ACHN (cell line): ENCODE results near the gene CCN5.
"Not testable (repeated sequence)": the region's sequence is repeated elsewhere in the genome, so short reads cannot be mapped to it uniquely, and the experiment has no call there.

Experiments
- DNase-seq: peaks from one replicate; pipeline ENCODE4 v3.0.0-alpha.2; 2015
- in situ Hi-C: cut with HindIII; loops from 2 replicates; pipeline ENCODE4 v1.10.0; 2017; ENCODE audit warnings: low sequenced_read_pairs, low pct_ligation_motif_present, low pct_unique_long_range_greater_than_20kb

Gene CCN5

GRCh38 chr20:44692932-44693480 lies 22.2 kb upstream of the CCN5 start:
- peak; percentile 98 for DNase-seq
- in situ Hi-C loops: no loop called here

GRCh38 chr20:44693627-44694026 lies 21.5 kb upstream of the CCN5 start:
- DNase-seq: no peak
- in situ Hi-C loops: no loop called here

GRCh38 chr20:44694159-44694558 lies 21.0 kb upstream of the CCN5 start:
- DNase-seq: no peak
- in situ Hi-C loops: no loop called here

- DNase-seq: no peak
- in situ Hi-C loops: no loop called here
Observed at GRCh38 chr20:44695295-44695673, 19.9 kb upstream of the CCN5 start.

GRCh38 chr20:44695674-44696300 lies 19.4 kb upstream of the CCN5 start:
- no peak for DNase-seq
- in situ Hi-C loops: no loop called here

- in situ Hi-C loops: no loop called here
- DNase-seq: no peak
Observed at GRCh38 chr20:44696315-44696714, 18.9 kb upstream of the CCN5 start.

- in situ Hi-C loops, DNase-seq: not testable (repeated sequence)
Observed at GRCh38 chr20:44697041-44697440, 18.1 kb upstream of the CCN5 start.

GRCh38 chr20:44698351-44698750 lies 16.8 kb upstream of the CCN5 start:
- DNase-seq: no peak
- in situ Hi-C loops: no loop called here

GRCh38 chr20:44700306-44700705 lies 14.9 kb upstream of the CCN5 start:
- no peak for DNase-seq
- in situ Hi-C loops: no loop called here

- DNase-seq: no peak
- in situ Hi-C loops: no loop called here
Observed at GRCh38 chr20:44701118-44701857, 13.9 kb upstream of the CCN5 start.

GRCh38 chr20:44701858-44702256 lies 13.3 kb upstream of the CCN5 start:
- in situ Hi-C loops: no loop called here

GRCh38 chr20:44702776-44703175 lies 12.4 kb upstream of the CCN5 start:
- DNase-seq: peak; percentile 86
- in situ Hi-C loops: no loop called here

More at GRCh38 chr20:44701858-44702256, 13.3 kb upstream of the CCN5 start:
- no peak for DNase-seq

- no peak for DNase-seq
- in situ Hi-C loops: no loop called here
Observed at GRCh38 chr20:44703183-44703925, 11.8 kb upstream of the CCN5 start.

- in situ Hi-C loops: no loop called here
- no peak for DNase-seq
Observed at GRCh38 chr20:44703956-44704488, 11.1 kb upstream of the CCN5 start.

GRCh38 chr20:44704551-44704971 lies 10.6 kb upstream of the CCN5 start:
- in situ Hi-C loops: no loop called here
- no peak for DNase-seq

- no peak for DNase-seq
- in situ Hi-C loops: no loop called here
Observed at GRCh38 chr20:44705364-44706094, 9.6 kb upstream of the CCN5 start.

GRCh38 chr20:44706301-44707017 lies 8.7 kb upstream of the CCN5 start:
- in situ Hi-C loops: no loop called here
- DNase-seq: no peak

GRCh38 chr20:44707018-44707579 lies 8.1 kb upstream of the CCN5 start:
- in situ Hi-C loops: no loop called here
- no peak for DNase-seq
